ENCODE results near the gene HMGN5.
A peak's percentile ranks its signal among the peaks of the same experiment; 100 is the strongest.

Gene HMGN5, protein sequence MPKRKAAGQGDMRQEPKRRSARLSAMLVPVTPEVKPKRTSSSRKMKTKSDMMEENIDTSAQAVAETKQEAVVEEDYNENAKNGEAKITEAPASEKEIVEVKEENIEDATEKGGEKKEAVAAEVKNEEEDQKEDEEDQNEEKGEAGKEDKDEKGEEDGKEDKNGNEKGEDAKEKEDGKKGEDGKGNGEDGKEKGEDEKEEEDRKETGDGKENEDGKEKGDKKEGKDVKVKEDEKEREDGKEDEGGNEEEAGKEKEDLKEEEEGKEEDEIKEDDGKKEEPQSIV

GRCh38 chrX:81201671-81202455 lies at the start of gene HMGN5, which contains the start of gene SH3BGRL:
Gene HMGN5 (minus strand): TSS chrX:81201913. CDS start chrX:81121549, 80,364 bp downstream.
Gene SH3BGRL (plus strand): TSS chrX:81202102. CDS start chrX:81202201, 99 bp downstream.
- peak; percentile 87 for DNase-seq (ENCODE audit: low read depth)

DNA sequence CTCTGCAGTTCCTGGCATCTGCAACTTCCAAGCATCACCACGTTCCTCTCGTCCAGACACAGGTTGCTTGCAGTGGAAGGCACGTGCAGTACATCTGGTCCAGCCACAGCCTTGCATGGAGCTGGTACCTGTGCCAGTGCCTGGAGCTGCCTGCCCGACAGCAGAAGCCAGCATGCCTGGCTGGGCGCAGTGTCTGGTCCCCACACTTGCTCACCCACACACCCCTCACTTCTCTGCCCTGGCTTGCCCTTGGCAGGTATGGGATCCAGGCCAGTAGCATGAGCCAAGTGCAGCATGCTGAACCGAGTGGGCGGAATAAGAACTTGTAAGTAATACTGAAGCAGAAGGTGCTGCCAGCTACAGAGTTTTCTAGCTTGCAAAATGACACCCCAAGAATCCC lies 40.0 kb upstream of the HMGN5 start:
- DNase-seq (ENCODE audit: low read depth) = no peak

GRCh38 chrX:81240701-81241331 lies 39.1 kb upstream of the HMGN5 start:
- no peak for DNase-seq (ENCODE audit: low read depth)

DNA sequence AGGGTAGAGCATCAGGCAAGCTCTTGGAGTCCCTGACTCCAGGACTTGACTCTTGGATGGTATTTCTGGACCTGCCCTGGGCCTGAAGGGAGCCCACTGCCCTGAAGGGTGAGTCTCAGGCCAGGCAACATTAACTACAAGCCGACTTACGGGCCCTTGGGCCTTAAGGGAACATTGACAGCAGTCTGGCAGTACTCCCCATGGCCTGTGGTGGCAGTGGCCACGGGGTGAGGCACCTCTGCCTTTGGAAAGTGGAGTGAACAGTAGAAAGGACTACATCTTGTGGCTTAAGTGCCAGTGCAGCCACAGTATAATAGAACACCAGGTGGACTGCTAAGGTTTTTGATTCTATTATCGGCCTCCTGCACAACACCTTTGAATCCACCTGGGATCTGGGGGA lies 36.5 kb upstream of the HMGN5 start:
- DNase-seq (ENCODE audit: low read depth) = no peak

DNA sequence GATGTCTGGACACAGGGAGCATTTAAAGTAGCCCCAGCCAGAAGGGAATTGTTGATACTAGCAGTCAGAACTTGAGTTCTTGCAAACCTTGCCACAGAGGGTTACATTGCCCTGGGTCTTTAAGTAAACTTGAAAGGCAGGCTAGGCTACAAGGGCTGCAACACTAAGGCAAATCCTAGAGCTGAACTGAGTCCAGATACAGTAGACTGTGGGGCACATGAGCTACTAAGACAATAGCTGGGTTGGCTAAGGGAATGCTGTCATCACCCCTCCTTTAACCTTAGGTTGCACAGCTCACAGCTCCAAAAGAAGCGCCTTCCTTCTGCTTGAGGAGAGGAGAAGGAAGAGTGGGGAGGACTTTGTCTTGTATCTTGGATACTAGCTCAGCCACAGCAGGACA lies 35.8 kb upstream of the HMGN5 start:
- no peak for DNase-seq (ENCODE audit: low read depth)

GRCh38 chrX:81232218-81232617 lies 30.5 kb upstream of the HMGN5 start:
- DNase-seq (ENCODE audit: low read depth) = no peak

- DNase-seq (ENCODE audit: low read depth) = no peak
These were observed 29.8 kb upstream of the HMGN5 start for GRCh38 chrX:81231476-81231875.

GRCh38 chrX:81229901-81230300 lies 28.2 kb upstream of the HMGN5 start:
- DNase-seq (ENCODE audit: low read depth) = no peak

GRCh38 chrX:81229229-81229628 lies 27.5 kb upstream of the HMGN5 start:
- DNase-seq (ENCODE audit: low read depth) = no peak

GRCh38 chrX:81215685-81216084 lies 14.0 kb upstream of the HMGN5 start:
- no peak for DNase-seq (ENCODE audit: low read depth)

- DNase-seq (ENCODE audit: low read depth) = no peak
These were observed 7.2 kb upstream of the HMGN5 start for GRCh38 chrX:81208916-81209315.

- no peak for DNase-seq (ENCODE audit: low read depth)
These were observed 4.8 kb upstream of the HMGN5 start for GRCh38 chrX:81206476-81206875.

DNA sequence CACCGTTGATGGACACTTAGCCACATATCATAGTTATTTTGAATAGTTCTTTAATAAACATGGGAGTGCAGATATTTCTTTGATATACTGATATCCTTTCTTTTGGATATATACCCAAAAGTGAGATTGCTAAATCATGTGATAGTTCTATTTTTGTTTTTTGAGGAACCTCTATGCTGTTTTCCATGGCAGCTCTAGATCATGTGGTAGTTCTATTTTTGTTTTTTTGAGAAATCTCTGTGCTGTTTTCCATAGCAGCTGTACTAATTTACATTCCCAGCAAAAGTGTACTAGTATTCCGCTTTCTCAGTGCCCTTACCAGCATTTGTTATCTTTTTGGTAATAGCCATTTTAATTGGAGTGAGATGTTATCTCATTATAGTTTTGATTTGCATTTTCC lies 3.8 kb upstream of the HMGN5 start:
- no peak for DNase-seq (ENCODE audit: low read depth)

- DNase-seq (ENCODE audit: low read depth) = no peak
These were observed 1.2 kb upstream of the HMGN5 start for GRCh38 chrX:81202943-81203342.

- peak; percentile 25 for DNase-seq (ENCODE audit: low read depth)
These were observed 725 bp upstream of the HMGN5 start for GRCh38 chrX:81202456-81202819.

DNA sequence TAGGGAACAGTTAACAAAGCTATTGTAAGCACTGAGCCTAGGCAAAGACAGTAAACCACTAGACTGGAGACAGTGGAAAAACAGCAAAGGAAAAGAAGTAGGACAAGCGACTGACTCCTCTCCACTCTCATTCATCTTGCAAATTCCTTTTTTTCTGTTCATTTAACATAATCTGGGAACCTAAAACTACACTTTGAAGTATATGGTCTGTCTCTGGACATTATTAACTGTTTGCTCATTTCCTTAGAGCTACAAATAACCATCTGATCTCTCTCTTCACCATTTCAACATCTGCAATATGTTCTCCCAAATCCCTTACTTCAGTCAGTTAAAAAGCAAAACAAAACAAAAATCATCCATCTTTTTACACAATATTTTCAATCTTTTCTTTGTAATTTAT lies 642 bp downstream of the HMGN5 start:
- peak; percentile 6 for DNase-seq (ENCODE audit: low read depth)

- peak; percentile 60 for DNase-seq (ENCODE audit: low read depth)
These were observed 6.0 kb downstream of the HMGN5 start for GRCh38 chrX:81195712-81196111.

DNA sequence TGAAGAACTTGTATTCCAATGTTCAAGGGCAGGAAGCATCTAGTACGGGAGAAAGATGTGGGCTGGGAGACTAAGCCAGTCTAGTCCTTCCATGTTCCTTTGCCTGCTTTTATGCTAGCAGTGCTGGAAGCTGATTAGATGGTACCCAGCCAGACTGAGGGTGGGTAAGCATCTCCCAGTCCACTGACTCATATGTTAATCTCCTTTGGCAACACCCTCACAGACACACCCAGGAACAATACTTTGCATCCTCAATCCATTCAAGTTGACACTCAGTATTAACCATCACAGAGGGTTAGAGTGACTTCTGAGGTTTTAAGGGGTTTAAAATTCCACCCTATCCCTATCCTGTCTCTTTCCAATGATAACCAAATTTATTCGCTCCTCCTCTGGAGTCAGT lies 6.5 kb downstream of the HMGN5 start:
- no peak for DNase-seq (ENCODE audit: low read depth)

GRCh38 chrX:81174286-81174685 lies 27.4 kb downstream of the HMGN5 start:
- peak; percentile 34 for DNase-seq (ENCODE audit: low read depth)

DNA sequence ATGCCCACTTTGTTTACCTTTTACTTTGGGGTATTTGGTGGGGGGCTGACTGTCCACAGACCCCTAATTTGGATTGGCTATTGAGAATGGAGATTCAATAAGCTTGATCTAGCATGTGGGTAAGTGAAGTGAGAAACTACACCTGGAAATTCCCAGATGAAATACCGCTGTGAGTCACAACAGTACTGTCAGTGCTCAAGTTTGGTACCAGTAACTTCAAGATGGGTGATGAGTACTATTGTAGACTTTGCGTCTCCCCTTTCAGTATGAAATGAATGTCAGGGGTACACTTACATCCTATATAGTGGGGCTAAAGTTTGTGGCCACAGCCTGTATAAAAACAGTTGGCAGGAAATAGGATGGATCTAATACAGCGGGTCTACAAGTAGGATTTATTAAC lies 33.3 kb downstream of the HMGN5 start:
- DNase-seq (ENCODE audit: low read depth) = no peak

DNA sequence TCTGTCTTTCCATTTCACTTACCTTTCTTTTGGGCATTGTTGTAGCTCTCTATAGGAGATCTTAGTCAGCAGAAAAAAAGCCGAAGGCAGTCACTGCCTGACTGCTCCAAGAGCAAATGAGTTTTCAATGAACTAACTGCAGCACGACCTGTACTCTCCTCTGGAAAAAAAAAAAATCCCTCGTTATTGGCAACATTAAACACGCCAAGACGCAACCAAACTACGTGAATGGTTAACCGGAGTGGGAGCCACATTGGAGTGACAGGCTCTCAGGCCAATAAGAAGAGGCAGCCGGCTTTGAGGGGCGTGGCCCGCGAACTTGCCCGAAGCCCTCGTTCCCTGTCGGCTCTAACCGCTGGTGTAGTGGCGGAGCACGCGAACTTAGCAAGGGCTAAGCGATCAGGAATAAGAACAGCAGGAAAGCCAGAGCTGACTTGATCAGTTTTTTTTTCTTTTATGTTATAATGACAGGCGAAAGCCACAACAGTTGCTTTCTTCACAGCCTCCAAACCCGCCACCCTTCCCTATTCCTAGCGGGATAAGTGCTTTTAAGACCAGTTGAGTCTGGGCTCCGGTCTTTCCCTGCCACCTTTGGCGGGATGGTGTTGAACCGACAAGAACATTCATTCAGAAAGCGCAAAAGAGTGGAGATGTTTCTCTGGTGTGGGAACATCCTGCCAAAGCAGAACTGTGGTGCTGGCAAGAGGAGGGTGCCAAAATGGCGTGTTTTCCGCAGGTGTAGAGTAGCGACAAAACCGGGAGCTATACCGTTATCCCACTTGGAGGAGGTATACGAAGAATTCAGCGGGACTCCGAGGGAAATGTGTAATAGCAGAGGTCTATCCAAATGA lies 80.0 kb downstream of the HMGN5 start:
- DNase-seq (ENCODE audit: low read depth) = peak; percentile 90

- peak; percentile 60 for DNase-seq (ENCODE audit: low read depth)
These were observed 80.8 kb downstream of the HMGN5 start for GRCh38 chrX:81120936-81121371.
